CD14-positive monocyte (primary cell): ENCODE results near the gene HEY2. TPM values are rescaled to one million over a fixed set of nuclear protein-coding genes. Genes with fewer than 3 reads are reported as not detected.

Source experiments
- DNase-seq, 3 donors: peaks; one replicate each; pipeline ENCODE4 v3.0.0-alpha.2; 2011 to 2022
- H2AFZ ChIP-seq: 2 replicates; pipeline ENCODE4 v1.6.0; 2012; ENCODE audit warnings: mild to moderate bottlenecking, low read depth, low read length, inconsistent platforms; ENCODE audit not compliant: insufficient read depth, poor library complexity, severe bottlenecking
- H3K27ac ChIP-seq, 2 donors: 1 replicate in 1 of 2; 2 replicates in 1 of 2; pipeline ENCODE4 v1.5.1; 2012 to 2013; ENCODE audit warnings: low read length in 2 of 2, control low read depth in 1 of 2, inconsistent platforms in 1 of 2, low read depth in 1 of 2, mild to moderate bottlenecking in 1 of 2
- H3K27me3 ChIP-seq, 2 donors: one replicate each; pipeline versions ENCODE4 v1.6.0 to v1.6.1; 2011 to 2013; ENCODE audit warnings: low read length in 2 of 2; ENCODE audit not compliant: control insufficient read depth in 2 of 2, insufficient read depth in 2 of 2
- H3K36me3 ChIP-seq, 2 donors: replicated peaks in 1 of 2; 1 replicate in 1 of 2; 2 replicates in 1 of 2; pipeline versions ENCODE4 v1.5.1 to v1.6.1; 2012 to 2013; ENCODE audit warnings: low read length in 2 of 2, control low read depth in 1 of 2, inconsistent platforms in 1 of 2, mild to moderate bottlenecking in 1 of 2; ENCODE audit not compliant: insufficient read depth in 2 of 2, control insufficient read depth in 1 of 2
- H3K4me1 ChIP-seq, 2 donors: 1 replicate in 1 of 2; 2 replicates in 1 of 2; pipeline versions ENCODE4 v1.5.1 to v1.6.1; 2012 to 2013; ENCODE audit warnings: low read length in 2 of 2, control low read depth in 1 of 2, inconsistent platforms in 1 of 2, mild to moderate bottlenecking in 1 of 2, moderate library complexity in 1 of 2; ENCODE audit not compliant: insufficient read depth in 2 of 2, control insufficient read depth in 1 of 2
- H3K4me2 ChIP-seq: replicated peaks from 2 replicates; pipeline ENCODE3; 2012; ENCODE audit warnings: low read length, moderate library complexity, mild to moderate bottlenecking; ENCODE audit not compliant: poor library complexity, severe bottlenecking; ENCODE audit errors: extremely low read depth
- H3K4me3 ChIP-seq, 3 experiments: fragments of 200-600 bp in 1 of 3; sonication (generic) in 1 of 3; replicated peaks in 1 of 3; 1 replicate in 2 of 3; 2 replicates in 1 of 3; pipeline ENCODE4 v1.5.1; 2011 to 2013; ENCODE audit warnings: low read length in 3 of 3, mild to moderate bottlenecking in 3 of 3, control low read depth in 2 of 3, low read depth in 2 of 3, inconsistent platforms in 1 of 3, moderate library complexity in 1 of 3
- H3K79me2 ChIP-seq: 2 replicates; pipeline ENCODE4 v1.6.0; 2012; ENCODE audit warnings: mild to moderate bottlenecking, control low read depth, inconsistent platforms, low read length, moderate library complexity; ENCODE audit not compliant: insufficient read depth
- H3K9ac ChIP-seq: 2 replicates; pipeline ENCODE4 v1.6.0; 2017; ENCODE audit warnings: low read length, mild to moderate bottlenecking; ENCODE audit not compliant: insufficient read depth, poor library complexity, severe bottlenecking
- H3K9me3 ChIP-seq, 2 donors: replicated peaks in 1 of 2; 1 replicate in 1 of 2; 2 replicates in 1 of 2; pipeline versions ENCODE4 v1.5.1 to v1.6.1; 2012 to 2013; ENCODE audit warnings: low read length in 2 of 2, control low read depth in 1 of 2; ENCODE audit not compliant: control insufficient read depth in 1 of 2, insufficient read depth in 1 of 2
- H4K20me1 ChIP-seq: 2 replicates; pipeline ENCODE4 v1.6.0; 2012; ENCODE audit warnings: mild to moderate bottlenecking, low read length, control low read depth, moderate library complexity; ENCODE audit not compliant: insufficient read depth
- H3K27ac Mint-ChIP-seq, 7 donors: one replicate each; pipeline ENCODE4 v1.8.0; 2020; ENCODE audit warnings: mild to moderate bottlenecking in 7 of 7, mixed read lengths in 7 of 7, moderate library complexity in 6 of 7, inconsistent platforms in 2 of 7
- H3K27me3 Mint-ChIP-seq, 3 donors: one replicate each; pipeline ENCODE4 v1.8.0; 2021 to 2022; ENCODE audit warnings: low read depth in 3 of 3, mild to moderate bottlenecking in 3 of 3, mixed read lengths in 3 of 3, moderate library complexity in 3 of 3, inconsistent platforms in 1 of 3
- H3K36me3 Mint-ChIP-seq, 2 donors: one replicate each; pipeline ENCODE4 v1.8.0; 2020; ENCODE audit warnings: mixed read lengths in 2 of 2, inconsistent platforms in 1 of 2, mild to moderate bottlenecking in 1 of 2
- H3K4me1 Mint-ChIP-seq: one replicate; pipeline ENCODE4 v1.8.0; 2020; ENCODE audit warnings: mild to moderate bottlenecking, mixed read lengths
- H3K4me3 Mint-ChIP-seq, 2 donors: one replicate each; pipeline ENCODE4 v1.8.0; 2020; ENCODE audit warnings: mild to moderate bottlenecking in 2 of 2, mixed read lengths in 2 of 2, moderate library complexity in 1 of 2
- H3K9me3 Mint-ChIP-seq, 7 donors: one replicate each; pipeline ENCODE4 v1.8.0; 2020 to 2022; ENCODE audit warnings: mixed read lengths in 7 of 7, mild to moderate bottlenecking in 6 of 7, moderate library complexity in 6 of 7, inconsistent platforms in 2 of 7
- CTCF ChIP-seq: fragments of 200-600 bp; IDR thresholded peaks from one replicate; pipeline ENCODE4 v1.8.0; 2022; ENCODE audit warnings: antibody characterized with exemption, mild to moderate bottlenecking
- WGBS: methylation state at CpG from one replicate; pipeline ENCODE4 v1.1.5; 2013; ENCODE audit warnings: missing lambda C conversion rate; ENCODE audit not compliant: insufficient coverage; 5-methylcytosine and 5-hydroxymethylcytosine counted together
- intact Hi-C, 2 donors: fragments of 100-400 bp; cut with micrococcal nuclease; formaldehyde crosslinking; loops; one replicate each; pipeline versions ENCODE4 v1.15.0 to v1.15.1; 2023
- polyA minus RNA-seq: library from RNA; depleted of rRNA, polyadenylated mRNA; stranded (reverse); fragments of >200 nt; gene quantifications from 2 replicates; pipeline ENCODE4 v1.2.3, GENCODE V29; 2012
- polyA plus RNA-seq, 3 donors: library from polyadenylated mRNA; depleted of rRNA in 1 of 3; unstranded in 2 of 3; stranded (reverse) in 1 of 3; fragments of 300-500 nt in 2 of 3; fragments of >200 nt in 1 of 3; fragmentation: Illumina TruSeq in 2 of 3; gene quantifications; 1 replicate in 2 of 3; 2 replicates in 1 of 3; pipeline ENCODE4 v1.2.3, GENCODE V29; 2012 to 2021
- total RNA-seq, 12 experiments: library from RNA in 1 of 12; stranded (reverse) in 1 of 12; fragments of 120-200 nt in 1 of 12; gene quantifications; one replicate each; pipeline ENCODE4 v1.2.4 and lab custom pipeline; 2013 to 2026; ENCODE audit warnings: mixed read lengths in 6 of 12, inconsistent platforms in 1 of 12

Gene HEY2
- not detected for total RNA-seq (2013)
- polyA plus RNA-seq (not detected), polyA minus RNA-seq (not detected in 2 replicates), total RNA-seq (lab: John Stamatoyannopoulos, UW) (0 to 2.0 (median 0.20) reads per million in 11 experiments)

DNA sequence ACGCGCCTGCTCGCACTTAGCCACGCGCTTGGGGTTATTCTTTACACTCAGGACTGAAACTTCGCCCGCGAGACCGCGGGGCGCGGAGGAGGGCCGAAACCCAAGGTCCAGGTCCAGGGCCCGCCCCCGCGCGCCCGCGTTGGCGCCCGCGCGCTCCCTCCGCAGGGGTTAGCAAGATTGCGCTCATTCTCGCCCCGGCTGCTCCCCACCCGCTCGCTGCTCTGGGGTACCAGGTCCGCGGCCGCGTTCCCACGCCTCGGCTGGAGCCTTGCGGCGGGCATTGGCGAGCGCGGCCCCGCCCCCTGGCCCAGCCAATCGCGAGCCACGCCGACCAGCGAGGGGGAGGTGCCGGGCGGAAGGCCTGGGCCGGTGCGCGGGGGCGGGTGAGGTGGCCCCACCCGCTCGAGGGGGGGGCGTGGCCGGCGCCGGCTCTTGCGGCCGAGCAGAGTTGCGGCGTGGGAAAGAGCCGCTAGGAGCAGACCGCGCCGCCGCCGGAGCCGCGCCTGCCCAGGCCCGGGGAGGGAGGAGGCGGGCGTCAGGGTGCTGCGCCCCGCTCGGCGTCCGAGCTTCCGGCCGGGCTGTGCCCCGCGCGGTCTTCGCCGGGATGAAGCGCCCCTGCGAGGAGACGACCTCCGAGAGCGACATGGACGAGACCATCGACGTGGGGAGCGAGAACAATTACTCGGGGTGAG is at the start of gene HEY2:
Gene HEY2 (plus strand): TSS at position 460 of the 692 bp plus-strand sequence. CDS start 145 bp downstream, at position 605.
- under 1% methylated on average over 95 of the region's 95 CpGs for WGBS

More for the DNA sequence above, at the start of gene HEY2:
- intact Hi-C loops = no loop called here
- H3K36me3 ChIP-seq = no peaks in the 10 kb centered on the region
- Mint-ChIP-seq H3K27ac (peak within 1 kb of the TSS in 4 of 7 donors; percentile 12 to 75 (median 56)), H3K9me3 (peaks cover 0 to 27% (median 21%) of the 10 kb centered on the region in 7 donors), H3K4me3 (peak within 1 kb of the TSS; percentile 87 to 95), H3K36me3 (peaks cover 10 to 19% of the 10 kb centered on the region in 2 donors), H3K4me1 (peaks cover 40% of the 10 kb centered on the region), H3K27me3 (peaks cover 81 to 92% (median 87%) of the 10 kb centered on the region in 3 donors)
- peak within 1 kb of the TSS; percentile 53 to 78 (median 54) for H3K4me3 ChIP-seq
- no peaks in the 10 kb centered on the region for H3K79me2 ChIP-seq
- H3K4me2 ChIP-seq = peak within 1 kb of the TSS; percentile 91
- no peak within 1 kb of the TSS for H3K27ac ChIP-seq
- peak; percentile 79 to 91 (median 87) for DNase-seq
- H4K20me1 ChIP-seq = no peaks in the 10 kb centered on the region
- H2AFZ ChIP-seq = peak within 1 kb of the TSS; percentile 90
- H3K9me3 ChIP-seq = peaks cover 6 to 15% of the 10 kb centered on the region in 2 donors
- H3K9ac ChIP-seq = peak within 1 kb of the TSS; percentile 49
- no peak for TF ChIP-seq CTCF
- peaks cover 94% of the 10 kb centered on the region in 2 donors for H3K27me3 ChIP-seq
- H3K4me1 ChIP-seq = peaks cover 41% of the 10 kb centered on the region in 2 donors
